ENCODE measurements around the gene OTUB1. TPM values are rescaled to one million over a fixed set of nuclear protein-coding genes. Genes with fewer than 3 reads are reported as not detected.

OTUB1 gene
- total RNA-seq, 1 experiment from 2014 or later, result 119 TPM

DNA sequence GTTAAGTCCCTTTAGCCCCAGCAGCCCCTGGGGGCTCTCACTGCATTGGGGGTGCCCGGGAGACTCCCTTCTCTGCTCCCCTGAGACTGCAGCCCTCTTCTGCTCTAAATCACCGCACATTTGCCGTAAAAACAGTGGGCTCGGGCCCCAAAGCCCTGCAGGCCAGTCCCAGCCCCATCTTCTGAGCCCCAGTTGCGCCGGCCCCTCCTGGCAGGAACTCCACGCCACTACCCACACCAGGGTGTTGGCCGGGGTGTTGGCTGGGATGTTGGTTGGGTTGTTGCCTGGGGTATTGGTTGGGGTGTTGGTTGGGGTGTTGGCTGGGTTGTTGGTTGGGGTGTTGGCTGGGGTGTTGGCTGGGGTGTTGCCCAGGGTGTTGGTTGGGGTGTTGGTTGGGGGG, 23.5 kb downstream of the OTUB1 start:
- ChIA-PET POLR2A (ENCODE audit: unreplicated experiment) (no interaction called here), CTCF (no interaction called here)
- TF ChIP-seq, protein P1, sequence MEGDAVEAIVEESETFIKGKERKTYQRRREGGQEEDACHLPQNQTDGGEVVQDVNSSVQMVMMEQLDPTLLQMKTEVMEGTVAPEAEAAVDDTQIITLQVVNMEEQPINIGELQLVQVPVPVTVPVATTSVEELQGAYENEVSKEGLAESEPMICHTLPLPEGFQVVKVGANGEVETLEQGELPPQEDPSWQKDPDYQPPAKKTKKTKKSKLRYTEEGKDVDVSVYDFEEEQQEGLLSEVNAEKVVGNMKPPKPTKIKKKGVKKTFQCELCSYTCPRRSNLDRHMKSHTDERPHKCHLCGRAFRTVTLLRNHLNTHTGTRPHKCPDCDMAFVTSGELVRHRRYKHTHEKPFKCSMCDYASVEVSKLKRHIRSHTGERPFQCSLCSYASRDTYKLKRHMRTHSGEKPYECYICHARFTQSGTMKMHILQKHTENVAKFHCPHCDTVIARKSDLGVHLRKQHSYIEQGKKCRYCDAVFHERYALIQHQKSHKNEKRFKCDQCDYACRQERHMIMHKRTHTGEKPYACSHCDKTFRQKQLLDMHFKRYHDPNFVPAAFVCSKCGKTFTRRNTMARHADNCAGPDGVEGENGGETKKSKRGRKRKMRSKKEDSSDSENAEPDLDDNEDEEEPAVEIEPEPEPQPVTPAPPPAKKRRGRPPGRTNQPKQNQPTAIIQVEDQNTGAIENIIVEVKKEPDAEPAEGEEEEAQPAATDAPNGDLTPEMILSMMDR (conservative IDR thresholded peaks at IDR 0.05), result no peak
- TF ChIP-seq EZH2 (IDR thresholded peaks at IDR 0.05; ENCODE audit: low read depth), result no peak
- H3K9me3 ChIP-seq (ENCODE audit: insufficient read depth, low read depth), result no peaks in the 10 kb centered on the region
- DNase-seq, result no peak
- H3K79me2 ChIP-seq (ENCODE audit: low read depth), result no peaks in the 10 kb centered on the region
- H3K27me3 ChIP-seq (ENCODE audit: insufficient read depth, low read depth), result no peaks in the 10 kb centered on the region
- no peaks in the 10 kb centered on the region for H3K9me2 ChIP-seq (ENCODE audit: insufficient read depth)
- no peaks in the 10 kb centered on the region for H3K36me3 ChIP-seq (ENCODE audit: low read depth)
- BruUV-seq (replicated peaks), result no TSS peak
- intact Hi-C loops (cut with micrococcal nuclease; ENCODE audit: unreplicated experiment), result no loop called here
- no peak overlapping the region for H3K4me3 ChIP-seq
- no peak overlapping the region for H3K27ac ChIP-seq
- peaks cover 39% of the 10 kb centered on the region for H4K20me1 ChIP-seq (ENCODE audit: insufficient read depth)
- H2AFZ ChIP-seq, result no peak overlapping the region
- no peak overlapping the region for H3K4me2 ChIP-seq
- no peaks in the 10 kb centered on the region for H3K4me1 ChIP-seq (replicated peaks; ENCODE audit: insufficient read depth)
- peaks cover 6% of the 10 kb centered on the region; the same call in 1 of the 2 replicates for H3F3A ChIP-seq (ENCODE audit: insufficient read depth, low read depth)

GRCh38 chr11:64010783-64011182, 24.5 kb downstream of the OTUB1 start:
- CTCF ChIA-PET, result no interaction called here
- no peak for DNase-seq
- no peaks in the 10 kb centered on the region for H3K4me1 ChIP-seq (replicated peaks; ENCODE audit: insufficient read depth)
- H3K4me3 ChIP-seq, result no peak overlapping the region
- H2AFZ ChIP-seq, result no peak overlapping the region
- intact Hi-C loops (cut with micrococcal nuclease; ENCODE audit: unreplicated experiment), result no loop called here
- no peaks in the 10 kb centered on the region for H3K36me3 ChIP-seq (ENCODE audit: low read depth)
- no peaks in the 10 kb centered on the region for H3K9me3 ChIP-seq (ENCODE audit: insufficient read depth, low read depth)
- H3K9me2 ChIP-seq (ENCODE audit: insufficient read depth), result no peaks in the 10 kb centered on the region
- POLR2A ChIA-PET (ENCODE audit: unreplicated experiment), result no interaction called here
- no TSS peak for BruUV-seq (replicated peaks)
- no peak overlapping the region for H3K27ac ChIP-seq
- H3F3A ChIP-seq (ENCODE audit: insufficient read depth, low read depth), result peaks cover 6% of the 10 kb centered on the region; the same call in 1 of the 2 replicates
- H3K4me2 ChIP-seq, result no peak overlapping the region
- no peak for TF ChIP-seq EZH2 (IDR thresholded peaks at IDR 0.05; ENCODE audit: low read depth)
- TF ChIP-seq, protein P1 (conservative IDR thresholded peaks at IDR 0.05), result no peak
- H3K79me2 ChIP-seq (ENCODE audit: low read depth), result no peaks in the 10 kb centered on the region
- H4K20me1 ChIP-seq (ENCODE audit: insufficient read depth), result peaks cover 36% of the 10 kb centered on the region
- H3K27me3 ChIP-seq (ENCODE audit: insufficient read depth, low read depth), result no peaks in the 10 kb centered on the region

DNA sequence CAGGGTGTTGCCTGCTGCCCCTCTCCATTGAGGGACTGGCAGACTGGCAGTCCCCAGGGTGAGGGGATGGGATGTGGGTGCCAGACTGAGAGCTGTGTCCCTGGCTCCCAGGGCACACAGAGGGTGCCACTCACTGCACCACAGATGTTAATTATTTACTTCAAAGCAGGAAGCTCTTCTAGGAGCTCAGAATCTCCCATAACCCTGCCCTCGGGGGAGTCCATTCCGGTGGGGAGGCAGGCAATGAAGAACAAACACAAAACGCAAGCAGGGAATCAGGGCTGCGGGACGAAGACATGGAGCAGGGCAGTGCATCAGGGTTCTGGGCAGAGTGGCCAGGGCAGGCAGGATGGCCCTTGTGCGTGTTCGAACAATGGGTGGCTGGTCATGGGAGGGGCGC, 25.1 kb downstream of the OTUB1 start:
- Histone ChIP-seq H3K27ac (no peak overlapping the region), H3K9me2 (ENCODE audit: insufficient read depth) (no peaks in the 10 kb centered on the region), H2AFZ (no peak overlapping the region), H3K4me3 (no peak overlapping the region), H3K27me3 (ENCODE audit: insufficient read depth, low read depth) (no peaks in the 10 kb centered on the region), H3K79me2 (ENCODE audit: low read depth) (no peaks in the 10 kb centered on the region), H3F3A (ENCODE audit: insufficient read depth, low read depth) (peaks cover 6% of the 10 kb centered on the region; the same call in 1 of the 2 replicates), H3K9me3 (ENCODE audit: insufficient read depth, low read depth) (no peaks in the 10 kb centered on the region), H3K4me2 (no peak overlapping the region), H4K20me1 (ENCODE audit: insufficient read depth) (peaks cover 32% of the 10 kb centered on the region), H3K4me1 (replicated peaks; ENCODE audit: insufficient read depth) (no peaks in the 10 kb centered on the region), H3K36me3 (ENCODE audit: low read depth) (no peaks in the 10 kb centered on the region)
- TF ChIP-seq EZH2 (IDR thresholded peaks at IDR 0.05; ENCODE audit: low read depth), result no peak
- TF ChIP-seq, protein P1 (conservative IDR thresholded peaks at IDR 0.05), result no peak
- no TSS peak for BruUV-seq (replicated peaks)
- POLR2A ChIA-PET (ENCODE audit: unreplicated experiment), result no interaction called here
- CTCF ChIA-PET, result no interaction called here
- intact Hi-C loops (cut with micrococcal nuclease; ENCODE audit: unreplicated experiment), result no loop called here
- no peak for DNase-seq
